ENCODE results near the gene FZD4.

Gene FZD4

GRCh38 chr11:86905252-86905651 is 49.9 kb downstream of the FZD4 start:
- no peak for DNase-seq

- peak; percentile 12 for DNase-seq
Measured at GRCh38 chr11:86904001-86904400, 51.2 kb downstream of the FZD4 start.

GRCh38 chr11:86902345-86902744 is 52.9 kb downstream of the FZD4 start:
- DNase-seq: no peak

- no peak for DNase-seq
Measured at GRCh38 chr11:86901599-86901998, 53.6 kb downstream of the FZD4 start.

- DNase-seq: no peak
Measured at GRCh38 chr11:86900162-86900561, 55.0 kb downstream of the FZD4 start.

GRCh38 chr11:86898689-86899088 is 56.5 kb downstream of the FZD4 start:
- no peak for DNase-seq

- no peak for DNase-seq
Measured at GRCh38 chr11:86896441-86896841, 58.8 kb downstream of the FZD4 start.

All from DMS53 (cell line).